Measurements from ENCODE around the gene COL16A1.

COL16A1 gene

DNA sequence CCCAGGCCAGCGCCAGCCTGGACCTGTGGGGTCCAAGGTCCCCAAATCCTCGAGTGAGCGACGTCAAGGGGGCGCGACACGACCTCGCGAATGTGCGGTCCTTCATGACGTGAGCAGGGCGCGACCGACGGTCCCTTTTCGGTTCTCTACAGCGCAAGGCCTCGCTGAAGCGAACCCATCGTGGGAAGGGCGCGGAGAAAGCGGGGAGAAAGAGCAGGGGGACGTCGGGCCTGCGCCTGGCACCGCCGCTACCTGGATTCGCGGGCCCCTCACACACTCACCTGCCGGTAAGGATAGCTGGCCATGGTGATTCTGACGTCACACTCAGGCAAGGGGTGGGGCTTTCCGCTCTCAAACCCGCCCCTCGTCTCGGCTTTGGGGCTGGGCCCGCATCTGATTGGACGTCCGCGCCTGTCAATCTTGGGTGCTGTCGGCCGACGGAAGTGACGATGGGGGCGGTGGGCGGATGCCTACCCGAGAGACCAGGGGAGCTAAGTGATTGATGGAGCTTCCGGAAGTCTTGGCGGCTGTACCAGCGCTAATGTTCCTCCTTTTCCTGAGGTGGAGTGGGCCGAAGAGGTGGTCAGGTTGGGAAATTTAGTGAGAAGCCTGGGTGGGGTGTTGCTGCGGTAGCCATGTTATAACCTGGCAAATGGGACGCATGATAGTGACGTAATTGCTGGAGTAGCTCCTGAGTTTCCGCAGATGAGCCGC, 59.1 kb downstream of the COL16A1 start, which contains the start of gene PEF1 (continued):
- TF ChIP-seq IKZF3 (tag by site-specific recombination; IDR thresholded peaks at IDR 0.05) (peak; percentile 99), ZNF629 (tag by site-specific recombination; IDR thresholded peaks at IDR 0.05) (peak; percentile 100), ZNF654 (tag by site-specific recombination; IDR thresholded peaks at IDR 0.05; ENCODE audit: low read depth) (no peak), SCRT1 (tag by site-specific recombination; IDR thresholded peaks at IDR 0.05; ENCODE audit: borderline replicate concordance) (no peak), ZNF155 (tag by site-specific recombination; IDR thresholded peaks at IDR 0.05) (no peak), SP7 (tag by site-specific recombination; IDR thresholded peaks at IDR 0.05) (peak; percentile 83), ZNF658 (tag by site-specific recombination; IDR thresholded peaks at IDR 0.05) (no peak), OSR2 (tag by site-specific recombination; IDR thresholded peaks at IDR 0.05) (peak; percentile 61; the same call in 1 of the 2 replicates), SETDB1 (IDR thresholded peaks at IDR 0.05; ENCODE audit: insufficient read length, low read length) (no peak), KLF7 (tag by site-specific recombination; IDR thresholded peaks at IDR 0.05; ENCODE audit: borderline replicate concordance) (peak; percentile 95; the same call in 1 of the 2 replicates), ZNF133 (tag by site-specific recombination; IDR thresholded peaks at IDR 0.05) (no peak), OVOL3 (tag by site-specific recombination; IDR thresholded peaks at IDR 0.05) (peak; percentile 89; the same call in 1 of the 2 replicates), ZNF366 (tag by site-specific recombination; conservative IDR thresholded peaks at IDR 0.05) (no peak), ZNF114 (tag by site-specific recombination; IDR thresholded peaks at IDR 0.05) (no peak), ZNF514 (tag by site-specific recombination; IDR thresholded peaks at IDR 0.05) (no peak), ZNF174 (tag by site-specific recombination; IDR thresholded peaks at IDR 0.05) (no peak), ZNF433 (tag by site-specific recombination; IDR thresholded peaks at IDR 0.05; ENCODE audit: low read depth) (no peak), ZNF335 (tag by site-specific recombination; conservative IDR thresholded peaks at IDR 0.05) (peak; percentile 100), ZNF707 (tag by site-specific recombination; IDR thresholded peaks at IDR 0.05) (no peak), ZNF266 (tag by site-specific recombination; IDR thresholded peaks at IDR 0.05; ENCODE audit: low read depth) (no peak), ZBTB7A (tag by site-specific recombination; IDR thresholded peaks at IDR 0.05; ENCODE audit: low read depth) (no peak), GLI4 (tag by site-specific recombination; IDR thresholded peaks at IDR 0.05) (no peak), ZFP41 (tag by site-specific recombination; IDR thresholded peaks at IDR 0.05; ENCODE audit: borderline replicate concordance) (no peak), ZFP69B (tag by site-specific recombination; IDR thresholded peaks at IDR 0.05) (no peak; the same call in 1 of the 2 replicates)
- TF ChIP-seq, protein P1, sequence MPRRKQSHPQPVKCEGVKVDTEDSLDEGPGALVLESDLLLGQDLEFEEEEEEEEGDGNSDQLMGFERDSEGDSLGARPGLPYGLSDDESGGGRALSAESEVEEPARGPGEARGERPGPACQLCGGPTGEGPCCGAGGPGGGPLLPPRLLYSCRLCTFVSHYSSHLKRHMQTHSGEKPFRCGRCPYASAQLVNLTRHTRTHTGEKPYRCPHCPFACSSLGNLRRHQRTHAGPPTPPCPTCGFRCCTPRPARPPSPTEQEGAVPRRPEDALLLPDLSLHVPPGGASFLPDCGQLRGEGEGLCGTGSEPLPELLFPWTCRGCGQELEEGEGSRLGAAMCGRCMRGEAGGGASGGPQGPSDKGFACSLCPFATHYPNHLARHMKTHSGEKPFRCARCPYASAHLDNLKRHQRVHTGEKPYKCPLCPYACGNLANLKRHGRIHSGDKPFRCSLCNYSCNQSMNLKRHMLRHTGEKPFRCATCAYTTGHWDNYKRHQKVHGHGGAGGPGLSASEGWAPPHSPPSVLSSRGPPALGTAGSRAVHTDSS (tag by site-specific recombination; IDR thresholded peaks at IDR 0.05) = no peak
- TF ChIP-seq, protein P2, sequence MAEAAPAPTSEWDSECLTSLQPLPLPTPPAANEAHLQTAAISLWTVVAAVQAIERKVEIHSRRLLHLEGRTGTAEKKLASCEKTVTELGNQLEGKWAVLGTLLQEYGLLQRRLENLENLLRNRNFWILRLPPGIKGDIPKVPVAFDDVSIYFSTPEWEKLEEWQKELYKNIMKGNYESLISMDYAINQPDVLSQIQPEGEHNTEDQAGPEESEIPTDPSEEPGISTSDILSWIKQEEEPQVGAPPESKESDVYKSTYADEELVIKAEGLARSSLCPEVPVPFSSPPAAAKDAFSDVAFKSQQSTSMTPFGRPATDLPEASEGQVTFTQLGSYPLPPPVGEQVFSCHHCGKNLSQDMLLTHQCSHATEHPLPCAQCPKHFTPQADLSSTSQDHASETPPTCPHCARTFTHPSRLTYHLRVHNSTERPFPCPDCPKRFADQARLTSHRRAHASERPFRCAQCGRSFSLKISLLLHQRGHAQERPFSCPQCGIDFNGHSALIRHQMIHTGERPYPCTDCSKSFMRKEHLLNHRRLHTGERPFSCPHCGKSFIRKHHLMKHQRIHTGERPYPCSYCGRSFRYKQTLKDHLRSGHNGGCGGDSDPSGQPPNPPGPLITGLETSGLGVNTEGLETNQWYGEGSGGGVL (tag by site-specific recombination; IDR thresholded peaks at IDR 0.05) = no peak
- TF ChIP-seq, protein P3, sequence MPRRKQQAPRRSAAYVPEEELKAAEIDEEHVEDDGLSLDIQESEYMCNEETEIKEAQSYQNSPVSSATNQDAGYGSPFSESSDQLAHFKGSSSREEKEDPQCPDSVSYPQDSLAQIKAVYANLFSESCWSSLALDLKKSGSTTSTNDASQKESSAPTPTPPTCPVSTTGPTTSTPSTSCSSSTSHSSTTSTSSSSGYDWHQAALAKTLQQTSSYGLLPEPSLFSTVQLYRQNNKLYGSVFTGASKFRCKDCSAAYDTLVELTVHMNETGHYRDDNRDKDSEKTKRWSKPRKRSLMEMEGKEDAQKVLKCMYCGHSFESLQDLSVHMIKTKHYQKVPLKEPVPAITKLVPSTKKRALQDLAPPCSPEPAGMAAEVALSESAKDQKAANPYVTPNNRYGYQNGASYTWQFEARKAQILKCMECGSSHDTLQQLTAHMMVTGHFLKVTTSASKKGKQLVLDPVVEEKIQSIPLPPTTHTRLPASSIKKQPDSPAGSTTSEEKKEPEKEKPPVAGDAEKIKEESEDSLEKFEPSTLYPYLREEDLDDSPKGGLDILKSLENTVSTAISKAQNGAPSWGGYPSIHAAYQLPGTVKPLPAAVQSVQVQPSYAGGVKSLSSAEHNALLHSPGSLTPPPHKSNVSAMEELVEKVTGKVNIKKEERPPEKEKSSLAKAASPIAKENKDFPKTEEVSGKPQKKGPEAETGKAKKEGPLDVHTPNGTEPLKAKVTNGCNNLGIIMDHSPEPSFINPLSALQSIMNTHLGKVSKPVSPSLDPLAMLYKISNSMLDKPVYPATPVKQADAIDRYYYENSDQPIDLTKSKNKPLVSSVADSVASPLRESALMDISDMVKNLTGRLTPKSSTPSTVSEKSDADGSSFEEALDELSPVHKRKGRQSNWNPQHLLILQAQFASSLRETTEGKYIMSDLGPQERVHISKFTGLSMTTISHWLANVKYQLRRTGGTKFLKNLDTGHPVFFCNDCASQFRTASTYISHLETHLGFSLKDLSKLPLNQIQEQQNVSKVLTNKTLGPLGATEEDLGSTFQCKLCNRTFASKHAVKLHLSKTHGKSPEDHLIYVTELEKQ (tag by site-specific recombination; IDR thresholded peaks at IDR 0.05; ENCODE audit: borderline replicate concordance) = no peak
- TF ChIP-seq, protein P4, sequence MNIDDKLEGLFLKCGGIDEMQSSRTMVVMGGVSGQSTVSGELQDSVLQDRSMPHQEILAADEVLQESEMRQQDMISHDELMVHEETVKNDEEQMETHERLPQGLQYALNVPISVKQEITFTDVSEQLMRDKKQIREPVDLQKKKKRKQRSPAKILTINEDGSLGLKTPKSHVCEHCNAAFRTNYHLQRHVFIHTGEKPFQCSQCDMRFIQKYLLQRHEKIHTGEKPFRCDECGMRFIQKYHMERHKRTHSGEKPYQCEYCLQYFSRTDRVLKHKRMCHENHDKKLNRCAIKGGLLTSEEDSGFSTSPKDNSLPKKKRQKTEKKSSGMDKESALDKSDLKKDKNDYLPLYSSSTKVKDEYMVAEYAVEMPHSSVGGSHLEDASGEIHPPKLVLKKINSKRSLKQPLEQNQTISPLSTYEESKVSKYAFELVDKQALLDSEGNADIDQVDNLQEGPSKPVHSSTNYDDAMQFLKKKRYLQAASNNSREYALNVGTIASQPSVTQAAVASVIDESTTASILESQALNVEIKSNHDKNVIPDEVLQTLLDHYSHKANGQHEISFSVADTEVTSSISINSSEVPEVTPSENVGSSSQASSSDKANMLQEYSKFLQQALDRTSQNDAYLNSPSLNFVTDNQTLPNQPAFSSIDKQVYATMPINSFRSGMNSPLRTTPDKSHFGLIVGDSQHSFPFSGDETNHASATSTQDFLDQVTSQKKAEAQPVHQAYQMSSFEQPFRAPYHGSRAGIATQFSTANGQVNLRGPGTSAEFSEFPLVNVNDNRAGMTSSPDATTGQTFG (tag by site-specific recombination; IDR thresholded peaks at IDR 0.05; ENCODE audit: borderline replicate concordance) = no peak
